Calu3 (cell line): ENCODE data around the gene SELENOP. TPM values are rescaled to one million over a fixed set of nuclear protein-coding genes. Genes with fewer than 3 reads are reported as not detected.

Experiments used
- Bru-seq: library from RNA; stranded (reverse); fragments of 400-500 nt; gene quantifications from one replicate; lab custom pipeline; 2021; lab: Mats Ljungman, UMichigan
- BruChase-seq, 2 experiments: library from RNA; stranded (reverse); fragments of 400-500 nt; gene quantifications; one replicate each; lab custom pipeline; 2021; lab: Mats Ljungman, UMichigan
- BruUV-seq: library from RNA; stranded (reverse); fragments of 400-500 nt; replicated peaks from 2 replicates; lab custom pipeline; 2021; lab: Mats Ljungman, UMichigan
- CTCF ChIA-PET: fragments of 300-600 bp; sonication (Branson Sonifier 250); formaldehyde crosslinking; loops from one replicate; lab custom pipeline; 2022; ENCODE audit warnings: antibody characterized with exemption; lab: Charles Lee
- DNase-seq: peaks from one replicate; pipeline ENCODE4 v3.0.0; 2022
- H3K27ac Mint-ChIP-seq: one replicate; pipeline ENCODE4 v1.8.0; 2022; ENCODE audit warnings: mixed read lengths; ENCODE audit not compliant: unreplicated experiment
- H3K27me3 Mint-ChIP-seq: one replicate; pipeline ENCODE4 v1.8.0; 2022; ENCODE audit warnings: mixed read lengths; ENCODE audit not compliant: unreplicated experiment
- H3K36me3 Mint-ChIP-seq: one replicate; pipeline ENCODE4 v1.8.0; 2022; ENCODE audit warnings: mild to moderate bottlenecking, moderate library complexity, mixed read lengths; ENCODE audit not compliant: insufficient read depth, unreplicated experiment
- H3K4me1 Mint-ChIP-seq: one replicate; pipeline ENCODE4 v1.8.0; 2022; ENCODE audit warnings: mild to moderate bottlenecking, low read depth, mixed read lengths; ENCODE audit not compliant: unreplicated experiment
- H3K4me3 Mint-ChIP-seq: one replicate; pipeline ENCODE4 v1.8.0; 2022; ENCODE audit warnings: mild to moderate bottlenecking, low read depth, moderate library complexity, mixed read lengths; ENCODE audit not compliant: unreplicated experiment
- H3K9me3 Mint-ChIP-seq: one replicate; pipeline ENCODE4 v1.8.0; 2022; ENCODE audit warnings: low read depth, mixed read lengths; ENCODE audit not compliant: unreplicated experiment
- CTCF ChIP-seq: fragments of 200-600 bp; IDR thresholded peaks from one replicate; pipeline ENCODE4 v1.8.0; 2022; ENCODE audit warnings: antibody characterized with exemption; ENCODE audit not compliant: unreplicated experiment
- intact Hi-C: fragments of 100-400 bp; cut with micrococcal nuclease; formaldehyde crosslinking; loops from one replicate; pipeline ENCODE4 v1.10.0; 2022; ENCODE audit not compliant: unreplicated experiment
- long read RNA-seq: library from polyadenylated mRNA; stranded (forward); transcript quantifications from one replicate; pipeline ENCODE4 v2.0.0, GENCODE V29; 2022
- total RNA-seq: library from RNA; stranded (reverse); gene quantifications from 2 replicates; pipeline ENCODE4 v1.2.3, GENCODE V29; 2022

SELENOP gene, protein sequence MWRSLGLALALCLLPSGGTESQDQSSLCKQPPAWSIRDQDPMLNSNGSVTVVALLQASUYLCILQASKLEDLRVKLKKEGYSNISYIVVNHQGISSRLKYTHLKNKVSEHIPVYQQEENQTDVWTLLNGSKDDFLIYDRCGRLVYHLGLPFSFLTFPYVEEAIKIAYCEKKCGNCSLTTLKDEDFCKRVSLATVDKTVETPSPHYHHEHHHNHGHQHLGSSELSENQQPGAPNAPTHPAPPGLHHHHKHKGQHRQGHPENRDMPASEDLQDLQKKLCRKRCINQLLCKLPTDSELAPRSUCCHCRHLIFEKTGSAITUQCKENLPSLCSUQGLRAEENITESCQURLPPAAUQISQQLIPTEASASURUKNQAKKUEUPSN
- total RNA-seq: 2.0 and 4.9 TPM in 2 replicates
- percentile 22 among the genes with signal in this experiment for Bru-seq, nascent RNA
- percentile 22 among the genes with signal in this experiment for BruChase-seq, experiment 1, labeled RNA remaining after a 6-hour chase
- percentile 22 among the genes with signal in this experiment for BruChase-seq, experiment 2, labeled RNA remaining after a 2-hour chase
- long read RNA-seq, transcript SELENOP-214 (5 exons, 2,243 nt): major isoform, 6 of 7 reads
- long read RNA-seq, partial matches to known transcripts: 0 of 7 reads
- long read RNA-seq, other reads (novel, unspliced or antisense): 0 of 7 reads

GRCh38 chr5:42811591-42812446 lies at the start of gene SELENOP:
SELENOP (minus strand) TSS chr5:42811892; CDS start chr5:42808353, 3,539 bp downstream.
- intact Hi-C loops: no loop called here
- Mint-ChIP-seq H3K4me3 (no peak within 1 kb of the TSS), H3K9me3 (no peaks in the 10 kb centered on the region), H3K36me3 (no peaks in the 10 kb centered on the region), H3K27me3 (no peaks in the 10 kb centered on the region), H3K27ac (peak within 1 kb of the TSS; percentile 54), H3K4me1 (peaks cover 14% of the 10 kb centered on the region)
- TF ChIP-seq CTCF: no peak
- CTCF ChIA-PET: interaction anchor here (0.5 to 1.0 kb wide), 3 partner anchors 40 to 166 kb away, joined by 3 to 4 read pairs (median 3); no protein-coding TSS in a partner anchor
- DNase-seq: peak; percentile 15
- BruUV-seq: no TSS peak

DNA sequence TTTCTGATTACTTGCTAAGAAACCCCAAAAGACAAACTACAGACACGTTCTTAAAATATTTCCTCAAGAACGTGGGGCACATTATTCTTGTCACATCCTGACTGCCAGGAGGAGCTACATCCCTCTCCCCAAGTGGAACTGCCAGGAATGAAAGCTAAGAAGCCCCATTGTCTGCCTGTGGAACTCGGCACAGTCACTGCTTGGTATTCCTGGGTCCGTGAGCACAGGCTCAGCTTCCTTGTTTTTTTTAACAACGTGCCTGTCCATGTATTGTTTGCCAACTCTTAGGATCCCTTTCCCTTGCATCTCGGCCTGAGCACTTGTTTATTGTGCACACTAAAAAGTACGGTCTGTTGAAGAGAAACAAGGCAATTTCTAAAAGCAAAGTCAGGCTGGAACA lies 47.0 kb upstream of the SELENOP start:
- CTCF ChIA-PET: interaction anchor here (0.7 to 1.5 kb wide), 7 partner anchors 10 to 396 kb away, joined by 3 to 5 read pairs (median 3); no protein-coding TSS in a partner anchor

DNA sequence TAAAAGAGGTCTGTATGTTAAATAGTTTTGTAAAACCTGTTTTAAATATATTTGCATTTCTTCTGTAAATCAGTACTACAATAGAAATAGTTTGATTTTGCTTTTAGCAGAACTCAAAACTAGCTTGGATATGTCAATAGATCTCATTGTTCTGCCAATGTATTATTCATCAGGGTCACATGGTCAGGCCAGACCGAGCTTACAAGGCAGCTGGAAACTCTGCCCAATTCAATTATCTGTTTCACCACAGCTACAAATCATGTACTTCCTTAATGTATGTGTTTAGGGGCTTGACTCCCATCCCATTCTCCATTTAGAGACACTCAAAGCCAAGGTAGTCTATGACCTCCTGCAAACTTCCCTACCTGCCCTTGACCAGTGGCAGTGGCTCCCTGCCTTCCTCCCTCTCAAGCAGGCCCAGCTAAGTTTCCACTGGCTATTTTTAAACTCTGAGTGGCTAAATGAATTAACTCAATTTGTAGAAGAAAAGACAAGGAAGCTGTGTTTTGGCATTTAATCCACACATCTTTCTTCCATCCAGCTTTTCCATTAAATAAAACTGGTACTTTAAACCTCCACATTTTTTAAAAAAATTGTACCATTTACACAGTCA lies 46.4 kb upstream of the SELENOP start:
- no TSS peak for BruUV-seq
- H3K9me3 Mint-ChIP-seq: no peaks in the 10 kb centered on the region
- intact Hi-C loops: no loop called here
- H3K4me3 Mint-ChIP-seq: no peak overlapping the region
- TF ChIP-seq CTCF: no peak
- H3K36me3 Mint-ChIP-seq: no peaks in the 10 kb centered on the region
- peak; percentile 18 for DNase-seq
- no peaks in the 10 kb centered on the region for H3K27me3 Mint-ChIP-seq
- peak overlapping the region; percentile 84 for H3K27ac Mint-ChIP-seq
- peaks cover 44% of the 10 kb centered on the region for H3K4me1 Mint-ChIP-seq
- CTCF ChIA-PET: interaction anchor here (0.7 to 1.5 kb wide), 7 partner anchors 11 to 395 kb away, joined by 3 to 5 read pairs (median 3); no protein-coding TSS in a partner anchor

More for the DNA sequence above, 47.0 kb upstream of the SELENOP start:
- Mint-ChIP-seq H3K9me3 (no peaks in the 10 kb centered on the region), H3K27ac (peak overlapping the region; percentile 84), H3K36me3 (no peaks in the 10 kb centered on the region), H3K4me1 (peaks cover 39% of the 10 kb centered on the region), H3K27me3 (peaks cover 3% of the 10 kb centered on the region), H3K4me3 (no peak overlapping the region)
- intact Hi-C loops: no loop called here
- no TSS peak for BruUV-seq
- DNase-seq: no peak
- no peak for TF ChIP-seq CTCF
